Astrocyte (in vitro differentiated cells and primary cell): ENCODE results near the gene BTRC. TPM values are rescaled to one million over a fixed set of nuclear protein-coding genes. Genes with fewer than 3 reads are reported as not detected.

ENCODE experiments used
- DNase-seq: peaks from one replicate; pipeline ENCODE4 v3.0.0-alpha.2; 2010; ENCODE audit warnings: low read depth
- FAIRE-seq: peaks from 2 replicates; lab custom pipeline; 2011; peaks lifted over from hg19 to GRCh38; lab: Jason Lieb, UNC
- H2AFZ ChIP-seq: 2 replicates; pipeline ENCODE4 v1.6.0; 2012; ENCODE audit warnings: low read depth, low read length, inconsistent platforms
- H3K27ac ChIP-seq: 2 replicates; pipeline ENCODE4 v1.5.1; 2011; ENCODE audit warnings: low read depth, low read length, inconsistent platforms
- H3K27me3 ChIP-seq: 2 replicates; pipeline ENCODE4 v1.6.0; 2011; ENCODE audit warnings: low read length, inconsistent platforms; ENCODE audit not compliant: insufficient read depth
- H3K36me3 ChIP-seq: 2 replicates; pipeline ENCODE4 v1.5.1; 2011; ENCODE audit warnings: low read length, inconsistent platforms; ENCODE audit not compliant: insufficient read depth
- H3K4me1 ChIP-seq: 2 replicates; pipeline ENCODE4 v1.5.1; 2011; ENCODE audit warnings: low read length, inconsistent platforms; ENCODE audit not compliant: insufficient read depth
- H3K4me2 ChIP-seq: 2 replicates; pipeline ENCODE4 v1.6.0; 2012; ENCODE audit warnings: low read length, inconsistent platforms
- H3K4me3 ChIP-seq: 2 replicates; pipeline ENCODE4 v1.5.1; 2011; ENCODE audit warnings: low read depth, mild to moderate bottlenecking, low read length, inconsistent platforms; ENCODE audit not compliant: insufficient read depth
- H3K79me2 ChIP-seq: 2 replicates; pipeline ENCODE4 v1.6.0; 2012; ENCODE audit warnings: mild to moderate bottlenecking, low read length, inconsistent platforms; ENCODE audit not compliant: insufficient read depth
- H3K9ac ChIP-seq: 2 replicates; pipeline ENCODE4 v1.6.0; 2012; ENCODE audit warnings: mild to moderate bottlenecking, low read length, inconsistent platforms
- H3K9me3 ChIP-seq: 2 replicates; pipeline ENCODE4 v1.5.1; 2012; ENCODE audit warnings: low read depth, mild to moderate bottlenecking, low read length, inconsistent platforms; ENCODE audit not compliant: insufficient read depth
- H4K20me1 ChIP-seq: 2 replicates; pipeline ENCODE4 v1.6.0; 2012; ENCODE audit warnings: low read length, inconsistent platforms; ENCODE audit not compliant: insufficient read depth
- H3K27ac Mint-ChIP-seq: one replicate; pipeline ENCODE4 v1.8.0; 2021; ENCODE audit warnings: mild to moderate bottlenecking, mixed read lengths; ENCODE audit not compliant: unreplicated experiment
- H3K27me3 Mint-ChIP-seq: one replicate; pipeline ENCODE4 v1.8.0; 2021; ENCODE audit warnings: low read depth, mixed read lengths; ENCODE audit not compliant: unreplicated experiment
- H3K36me3 Mint-ChIP-seq: one replicate; pipeline ENCODE4 v1.8.0; 2021; ENCODE audit warnings: low read depth, mixed read lengths; ENCODE audit not compliant: unreplicated experiment
- H3K4me1 Mint-ChIP-seq: one replicate; pipeline ENCODE4 v1.8.0; 2021; ENCODE audit warnings: low read depth, mixed read lengths; ENCODE audit not compliant: unreplicated experiment
- H3K4me3 Mint-ChIP-seq: one replicate; pipeline ENCODE4 v1.8.0; 2021; ENCODE audit warnings: mild to moderate bottlenecking, moderate library complexity, mixed read lengths; ENCODE audit not compliant: unreplicated experiment
- H3K9me3 Mint-ChIP-seq: one replicate; pipeline ENCODE4 v1.8.0; 2021; ENCODE audit warnings: mild to moderate bottlenecking, mixed read lengths; ENCODE audit not compliant: unreplicated experiment
- CTCF ChIP-seq: IDR thresholded peaks from 2 replicates; pipeline ENCODE4 v1.5.1; 2011; ENCODE audit warnings: low read depth, mild to moderate bottlenecking, inconsistent platforms, low read length, moderate library complexity; ENCODE audit not compliant: insufficient read depth
- EZH2 ChIP-seq: IDR thresholded peaks from 2 replicates; pipeline ENCODE4 v1.6.1; 2012; ENCODE audit warnings: mild to moderate bottlenecking, low read length, inconsistent platforms; ENCODE audit not compliant: insufficient read depth
- total RNA-seq: library from RNA; stranded (reverse); gene quantifications from 2 replicates; pipeline ENCODE4 v1.2.1, GENCODE V29; 2021

BTRC gene
- total RNA-seq, 1 donor from 2014 or later = 33.3 TPM

- FAIRE-seq (no peak), DNase-seq (no peak)
- Mint-ChIP-seq H3K4me3 (no peak overlapping the region), H3K27me3 (no peaks in the 10 kb centered on the region), H3K9me3 (no peaks in the 10 kb centered on the region), H3K4me1 (peaks cover 7% of the 10 kb centered on the region), H3K36me3 (peaks cover 19% of the 10 kb centered on the region), H3K27ac (no peak overlapping the region)
- Histone ChIP-seq H4K20me1 (no peaks in the 10 kb centered on the region), H3K9ac (no peak overlapping the region), H3K27me3 (no peaks in the 10 kb centered on the region), H3K4me2 (no peak overlapping the region), H3K27ac (no peak overlapping the region), H3K79me2 (no peaks in the 10 kb centered on the region), H3K4me3 (no peak overlapping the region), H3K4me1 (no peaks in the 10 kb centered on the region), H2AFZ (no peak overlapping the region), H3K9me3 (no peaks in the 10 kb centered on the region), H3K36me3 (no peaks in the 10 kb centered on the region)
- TF ChIP-seq CTCF (no peak), EZH2 (no peak)
Observed at GRCh38 chr10:101525848-101526247, 171.9 kb downstream of the BTRC start.

GRCh38 chr10:101529207-101529606 is 175.2 kb downstream of the BTRC start:
- DNase-seq = peak; percentile 16
- Histone ChIP-seq H3K4me2 (no peak overlapping the region), H3K4me3 (no peak overlapping the region), H3K27ac (no peak overlapping the region), H3K79me2 (no peaks in the 10 kb centered on the region), H3K9me3 (no peaks in the 10 kb centered on the region), H3K4me1 (no peaks in the 10 kb centered on the region), H4K20me1 (no peaks in the 10 kb centered on the region), H2AFZ (no peak overlapping the region), H3K9ac (no peak overlapping the region), H3K36me3 (peaks cover 4% of the 10 kb centered on the region), H3K27me3 (no peaks in the 10 kb centered on the region)
- no peaks in the 10 kb centered on the region for H3K9me3 Mint-ChIP-seq
- peaks cover 7% of the 10 kb centered on the region for H3K4me1 Mint-ChIP-seq
- H3K36me3 Mint-ChIP-seq = peaks cover 21% of the 10 kb centered on the region
- TF ChIP-seq EZH2 (no peak), CTCF (no peak)
- no peaks in the 10 kb centered on the region for H3K27me3 Mint-ChIP-seq
- H3K4me3 Mint-ChIP-seq = no peak overlapping the region
- no peak overlapping the region for H3K27ac Mint-ChIP-seq
- no peak for FAIRE-seq

GRCh38 chr10:101529725-101530553 is 176.0 kb downstream of the BTRC start:
- Histone ChIP-seq H4K20me1 (no peaks in the 10 kb centered on the region), H3K4me1 (no peaks in the 10 kb centered on the region), H3K79me2 (no peaks in the 10 kb centered on the region), H3K4me3 (no peak overlapping the region), H2AFZ (no peak overlapping the region), H3K4me2 (no peak overlapping the region), H3K9ac (no peak overlapping the region), H3K27me3 (no peaks in the 10 kb centered on the region), H3K27ac (no peak overlapping the region), H3K36me3 (peaks cover 7% of the 10 kb centered on the region), H3K9me3 (no peaks in the 10 kb centered on the region)
- peaks cover 21% of the 10 kb centered on the region for H3K36me3 Mint-ChIP-seq
- FAIRE-seq (no peak), DNase-seq (no peak)
- no peaks in the 10 kb centered on the region for H3K9me3 Mint-ChIP-seq
- H3K4me1 Mint-ChIP-seq = peaks cover 7% of the 10 kb centered on the region
- no peak for TF ChIP-seq EZH2
- TF ChIP-seq CTCF = no peak
- no peak overlapping the region for H3K4me3 Mint-ChIP-seq
- no peaks in the 10 kb centered on the region for H3K27me3 Mint-ChIP-seq
- H3K27ac Mint-ChIP-seq = no peak overlapping the region
